SIG-M5 treated with dmso at 0.1 percent for 504 hours (cell line): Measurements from ENCODE around the gene ANO1.
A peak's percentile ranks its signal among the peaks of the same experiment; 100 is the strongest.

Experiments used
- DNase-seq: peaks from one replicate; lab custom pipeline; 2025; ENCODE audit not compliant: unreplicated experiment; lab: John Stamatoyannopoulos, UW

The ANO1 gene

DNA sequence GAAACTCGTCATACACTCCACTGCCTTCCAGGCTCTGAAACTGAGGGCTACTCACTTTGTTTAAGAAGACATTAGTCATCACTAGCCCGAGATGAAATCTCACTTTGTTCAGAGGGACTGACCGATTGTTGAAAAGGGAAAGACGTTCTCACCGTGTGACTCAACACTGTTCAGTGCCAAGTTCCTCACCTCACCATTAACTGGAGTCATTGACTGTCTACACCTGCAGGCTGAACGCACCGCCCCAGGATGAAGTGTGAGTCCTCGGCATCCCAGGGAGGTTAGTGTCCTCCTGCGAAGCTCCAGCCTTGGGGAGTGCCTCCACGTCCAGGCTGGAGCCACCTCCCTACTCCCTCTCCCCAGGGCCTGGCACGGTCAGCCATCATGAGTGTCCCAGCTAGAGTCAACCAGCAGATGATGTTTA, 155.4 kb downstream of the ANO1 start:
- peak; percentile 83 for DNase-seq

DNA sequence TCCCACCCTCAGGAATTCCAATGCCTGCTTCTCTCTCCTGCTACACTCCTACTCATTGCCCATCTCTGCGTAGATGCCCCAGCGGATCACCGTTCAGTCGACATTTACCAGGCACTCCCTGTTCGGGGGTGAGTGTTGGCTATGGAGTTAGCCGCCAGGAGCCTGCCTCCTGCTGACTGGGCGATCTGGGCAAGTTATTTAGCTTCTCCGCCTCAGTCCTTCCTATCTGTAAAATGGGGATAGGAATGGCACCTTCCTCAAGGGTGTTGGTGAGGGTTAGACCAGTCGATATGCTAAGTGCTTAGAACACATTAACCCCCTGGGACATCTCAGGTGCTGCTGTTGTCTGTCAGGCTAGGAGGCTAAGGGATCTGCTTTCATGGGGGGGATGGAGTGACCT, 155.8 kb downstream of the ANO1 start:
- DNase-seq, result no peak
